Right hindlimb (tissue), 1 donor: Measurements from ENCODE around the gene TTPAL.

Experiments
- DNase-seq: peaks from one replicate; pipeline ENCODE4 v3.0.0-alpha.2; 2018

Gene TTPAL

DNA sequence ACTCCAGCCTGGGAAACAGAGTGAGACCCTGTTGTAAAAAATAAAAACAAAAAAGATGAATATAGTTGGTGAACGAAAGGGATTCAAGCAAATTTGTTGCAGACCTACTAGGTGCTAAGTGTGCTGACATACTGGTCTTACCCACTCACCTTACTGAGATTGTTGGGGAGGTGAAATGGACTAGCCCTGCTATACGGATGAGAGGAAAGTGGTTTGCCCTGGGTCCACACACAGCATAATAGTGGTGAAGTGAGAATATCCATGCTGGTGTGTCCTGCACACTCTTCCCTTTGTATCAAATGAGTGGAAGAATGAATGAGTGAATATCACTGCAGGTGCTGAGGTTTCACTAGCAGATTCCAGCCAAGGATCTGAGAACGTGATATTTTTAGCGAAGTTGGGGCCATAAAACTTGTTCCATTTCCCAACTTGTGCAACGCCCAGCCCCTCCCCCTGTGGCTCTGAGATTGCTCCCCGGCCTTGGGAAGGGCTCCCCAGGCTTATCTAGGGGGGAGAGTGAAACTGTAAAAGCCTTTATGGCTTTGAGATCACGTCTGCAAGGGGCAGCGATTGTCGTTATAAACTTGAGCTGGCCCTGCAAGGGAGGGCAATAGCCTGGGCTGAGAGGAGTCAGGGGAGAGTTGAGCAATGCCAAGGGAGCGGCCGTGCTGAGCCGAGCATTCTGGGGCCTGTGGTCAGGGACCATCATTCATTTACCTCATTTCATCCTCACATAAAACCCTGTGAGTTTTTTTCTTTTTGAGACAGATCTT is 33.2 kb upstream of the TTPAL start:
- DNase-seq = no peak

DNA sequence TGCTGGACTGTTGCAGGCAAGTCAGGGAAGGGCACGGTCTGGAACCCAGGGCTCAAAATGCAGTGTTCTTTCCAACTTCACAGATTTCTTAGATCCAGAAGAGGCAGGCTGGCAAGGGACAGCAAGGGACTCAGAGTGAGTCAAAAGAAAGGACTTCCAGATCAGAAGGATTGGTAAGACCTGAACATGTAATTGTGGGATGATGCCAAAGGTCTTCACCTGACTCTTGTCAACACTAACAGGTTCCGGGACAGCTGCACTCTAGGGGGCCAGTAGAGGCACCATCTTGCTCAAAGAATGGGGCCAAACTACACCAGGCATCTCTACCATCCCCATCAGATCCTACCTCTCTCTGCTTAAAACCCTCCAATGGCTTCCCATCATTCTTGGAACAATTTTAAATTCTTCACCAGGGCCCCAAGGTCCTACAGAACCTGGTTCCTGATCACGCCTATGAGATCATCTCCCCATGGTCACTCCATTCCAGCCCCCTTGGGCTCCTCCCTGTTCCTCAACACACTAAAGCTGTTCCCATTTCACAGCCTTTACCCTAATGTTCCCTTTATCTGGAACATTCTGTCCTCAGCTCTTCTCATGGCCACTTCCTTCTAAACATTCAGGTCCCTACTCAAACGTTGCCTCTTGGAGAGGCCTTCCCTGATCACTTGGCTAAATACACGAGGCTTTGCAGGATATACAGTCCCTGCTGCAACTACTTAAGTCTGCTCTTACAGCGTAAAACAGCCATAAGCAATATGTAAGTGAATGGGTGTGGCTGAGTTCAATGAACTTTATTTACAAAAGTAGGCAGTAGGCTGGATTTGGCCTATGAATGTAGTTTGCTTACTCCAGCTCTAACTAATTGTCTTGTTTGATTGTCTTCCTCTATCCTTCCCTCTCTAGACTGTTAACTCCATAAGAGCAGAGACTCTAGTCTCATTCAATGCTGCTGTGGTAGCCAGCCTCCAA is 29.6 kb upstream of the TTPAL start:
- no peak for DNase-seq

DNA sequence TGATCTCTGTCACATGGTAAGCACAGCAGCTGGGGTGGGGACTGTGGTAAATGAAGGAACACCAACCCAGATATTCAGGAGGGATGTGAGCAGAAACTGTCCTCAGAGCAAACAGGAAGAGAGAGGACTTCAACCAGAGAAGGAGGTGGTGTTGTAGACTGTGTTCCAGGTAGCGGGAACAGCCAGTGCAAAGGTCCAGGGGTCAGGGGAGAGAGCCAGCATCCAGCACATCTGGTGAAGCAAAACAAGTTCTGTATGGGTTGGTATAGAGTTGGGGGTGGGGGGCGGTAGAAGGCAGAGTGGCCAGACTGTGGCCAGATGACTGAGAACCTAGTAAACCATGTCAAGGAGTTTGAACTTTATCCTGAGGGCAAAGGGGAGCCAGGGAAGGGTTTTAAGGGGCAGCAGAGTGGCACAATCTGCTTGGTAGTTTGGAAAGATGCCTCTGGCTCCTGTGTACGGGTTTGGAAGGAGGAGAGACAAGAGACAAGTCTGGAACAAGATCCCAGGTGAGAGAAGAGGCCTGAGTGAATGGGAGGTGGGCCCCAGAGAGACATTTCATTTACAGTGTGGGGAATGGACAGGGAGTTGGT is 27.8 kb upstream of the TTPAL start:
- no peak for DNase-seq

DNA sequence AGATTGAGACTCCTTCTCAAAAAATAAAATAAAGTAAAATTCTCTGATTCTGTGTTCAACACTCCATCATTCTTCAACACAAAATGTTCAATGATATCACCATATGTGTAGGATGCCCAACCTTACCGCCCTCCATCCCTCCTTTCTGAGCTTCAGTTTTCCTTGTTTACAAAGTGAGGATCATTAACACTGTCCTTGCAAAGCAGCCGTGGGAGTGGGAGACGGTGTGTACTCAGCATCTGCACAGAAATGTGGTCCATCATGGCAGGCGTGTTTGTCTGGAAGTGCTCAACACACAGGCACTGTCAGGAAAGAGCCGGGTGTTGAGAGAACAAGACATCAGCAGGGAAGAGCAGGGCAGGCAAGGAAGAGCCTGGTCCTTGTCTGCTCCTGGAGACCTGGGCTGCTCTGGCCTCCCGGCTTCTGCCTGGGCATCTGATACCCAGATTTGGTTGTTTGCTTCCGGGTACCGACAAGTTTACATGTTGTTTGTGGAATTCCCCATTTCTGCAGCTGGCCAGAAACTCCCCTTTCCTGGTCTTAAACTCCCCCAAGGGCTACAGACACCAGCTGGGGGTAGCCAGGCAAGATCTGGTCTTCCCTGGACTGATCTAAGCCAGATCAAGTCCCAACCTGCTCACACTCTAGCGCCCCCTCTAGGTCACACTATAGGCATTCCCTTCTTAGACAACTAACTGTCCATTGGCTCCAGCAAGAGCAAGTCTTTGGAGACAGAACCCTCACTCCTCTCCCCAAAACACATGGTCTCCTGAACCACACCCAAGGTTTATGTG is 26.7 kb upstream of the TTPAL start:
- no peak for DNase-seq

DNA sequence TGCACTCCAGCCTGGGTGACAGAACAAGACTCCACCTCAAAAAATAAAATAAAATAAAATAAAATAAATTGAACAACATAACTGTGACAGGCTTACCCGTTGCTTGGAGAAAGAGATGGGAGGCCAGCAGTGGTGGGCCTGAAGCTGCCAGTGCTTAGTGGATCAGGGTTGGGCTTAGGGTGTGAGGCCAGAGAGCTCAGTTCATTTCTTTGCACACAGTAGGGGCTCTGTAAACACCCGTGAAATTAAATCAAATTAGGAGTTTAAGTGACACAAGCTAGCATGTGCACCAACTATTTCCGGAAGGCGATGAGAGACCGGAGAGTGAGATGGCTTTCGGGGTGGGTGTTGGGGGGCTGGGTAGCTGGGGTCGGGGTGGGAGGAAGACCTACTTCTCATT is 25.8 kb upstream of the TTPAL start:
- no peak for DNase-seq

DNA sequence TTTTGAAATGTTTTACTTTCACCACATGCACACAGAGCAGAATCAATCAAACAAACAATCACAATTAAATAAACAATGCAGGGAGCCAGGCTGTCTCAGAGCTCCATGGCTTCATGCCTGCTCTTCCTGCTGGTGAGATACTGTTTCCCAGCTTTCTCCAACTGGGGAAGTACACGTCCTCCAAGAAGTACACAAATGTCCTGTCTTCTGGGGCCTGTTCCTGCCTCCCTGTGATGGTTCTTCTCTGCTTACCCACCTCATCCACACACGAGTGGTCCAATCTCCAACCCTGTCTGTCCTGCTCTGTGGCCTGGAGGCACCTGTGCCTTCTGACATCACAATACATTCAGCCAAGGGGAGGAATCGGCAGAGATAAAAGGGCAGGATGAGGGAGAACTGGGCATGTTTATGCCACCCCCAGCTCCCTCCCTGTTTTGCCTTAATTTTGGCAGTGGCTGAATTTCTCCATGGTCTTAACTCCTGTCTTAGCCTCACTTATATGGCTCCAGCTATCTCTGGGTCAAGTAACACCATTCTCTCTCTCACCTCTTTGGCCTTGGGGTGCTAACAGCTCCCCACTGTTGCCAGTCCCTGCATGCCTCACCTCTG is 25.3 kb upstream of the TTPAL start:
- DNase-seq = no peak

DNA sequence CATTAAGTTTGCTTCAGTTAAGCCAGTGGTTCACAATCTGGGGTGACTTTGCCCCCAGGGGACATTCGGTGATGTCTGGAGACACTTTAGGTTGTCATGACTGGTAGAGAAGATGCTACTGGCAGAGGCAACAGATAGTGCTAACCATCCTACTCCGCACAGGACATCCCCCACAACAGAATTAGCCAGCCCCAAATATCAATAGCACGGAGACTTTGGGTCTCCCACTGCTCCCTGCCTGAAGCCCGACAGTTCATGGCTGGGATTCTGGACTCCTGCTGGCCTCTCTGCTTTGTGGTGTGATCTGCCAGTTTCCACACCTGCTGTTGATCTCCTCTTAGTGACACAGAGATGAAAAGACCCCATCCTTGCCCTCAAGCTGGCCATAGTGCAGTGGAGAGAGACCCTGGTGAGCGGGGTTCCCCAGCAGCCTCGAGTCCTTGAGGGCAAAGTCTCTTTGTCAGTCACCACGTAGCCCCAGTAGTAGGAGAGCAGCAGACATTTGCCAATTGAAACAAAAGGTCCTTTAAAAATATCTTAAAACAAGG is 24.7 kb upstream of the TTPAL start:
- DNase-seq = no peak

DNA sequence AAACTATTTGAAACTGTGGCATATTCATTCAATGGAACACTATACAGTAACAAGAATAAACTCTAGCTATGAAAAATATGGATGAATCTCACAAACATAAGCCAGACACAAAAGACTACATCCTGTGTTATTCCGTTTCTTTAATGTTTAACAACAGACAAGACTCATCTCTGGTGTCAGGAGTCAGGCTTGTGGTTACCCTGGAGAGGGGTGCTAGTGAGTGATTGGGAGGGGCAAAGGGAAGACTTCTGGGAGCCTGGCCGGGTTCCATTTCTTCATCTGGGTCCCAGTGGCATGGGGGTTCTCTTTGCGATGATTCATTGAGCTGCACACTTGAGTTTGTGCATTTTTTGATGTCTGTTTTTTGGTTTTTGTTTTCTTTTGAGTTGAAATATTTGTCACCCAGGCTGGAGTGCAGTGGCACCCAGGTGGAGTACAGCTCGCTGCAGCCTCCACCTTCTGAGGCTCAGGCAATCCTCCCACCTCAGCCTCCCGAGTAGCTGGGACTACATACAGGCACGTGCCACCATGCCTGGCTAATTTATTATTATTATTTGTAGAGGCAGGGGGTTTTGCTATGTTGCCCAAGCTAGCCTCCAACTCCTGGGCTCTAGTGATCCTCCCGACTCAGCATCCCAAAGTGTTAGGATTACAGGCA is 21.2 kb upstream of the TTPAL start:
- no peak for DNase-seq

DNA sequence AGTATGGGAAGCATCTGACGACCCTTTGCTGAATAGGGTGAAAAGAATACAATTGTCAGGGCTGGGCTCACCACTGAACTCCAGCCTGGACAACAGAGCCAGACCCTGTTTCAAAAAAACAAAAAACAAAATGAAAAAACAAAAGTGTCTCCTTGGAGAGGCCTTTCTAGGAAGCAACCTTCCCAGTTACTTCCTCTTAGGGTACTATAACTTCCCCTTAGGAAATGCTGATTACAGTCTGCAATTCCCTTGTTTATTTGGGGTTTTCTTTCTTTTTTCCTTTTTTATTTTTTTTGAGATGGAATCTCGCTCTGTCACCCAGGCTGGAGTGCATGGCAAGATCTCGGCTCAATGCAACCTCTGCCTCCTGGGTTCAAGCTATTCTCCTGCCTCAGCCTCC is 20.5 kb upstream of the TTPAL start:
- no peak for DNase-seq

DNA sequence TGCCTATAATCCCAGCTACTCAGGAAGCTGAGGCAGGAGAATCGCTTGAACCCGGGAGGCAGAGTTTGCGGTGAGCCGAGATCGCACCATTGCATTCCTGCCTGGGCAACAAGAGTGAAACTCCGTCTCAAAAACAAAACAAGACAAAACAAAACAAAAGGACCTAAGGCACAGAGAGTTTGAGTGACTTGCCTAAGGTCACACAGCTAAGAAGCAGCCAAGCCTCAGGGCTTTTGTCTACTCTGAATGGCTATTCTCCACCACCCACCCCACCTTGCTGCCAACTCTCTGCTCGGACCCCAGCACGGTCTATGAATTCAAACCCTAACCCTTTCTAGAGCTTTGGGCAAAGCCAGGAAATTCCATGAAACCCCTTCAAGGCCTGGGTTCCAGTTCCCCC is 19.1 kb upstream of the TTPAL start:
- DNase-seq = no peak

DNA sequence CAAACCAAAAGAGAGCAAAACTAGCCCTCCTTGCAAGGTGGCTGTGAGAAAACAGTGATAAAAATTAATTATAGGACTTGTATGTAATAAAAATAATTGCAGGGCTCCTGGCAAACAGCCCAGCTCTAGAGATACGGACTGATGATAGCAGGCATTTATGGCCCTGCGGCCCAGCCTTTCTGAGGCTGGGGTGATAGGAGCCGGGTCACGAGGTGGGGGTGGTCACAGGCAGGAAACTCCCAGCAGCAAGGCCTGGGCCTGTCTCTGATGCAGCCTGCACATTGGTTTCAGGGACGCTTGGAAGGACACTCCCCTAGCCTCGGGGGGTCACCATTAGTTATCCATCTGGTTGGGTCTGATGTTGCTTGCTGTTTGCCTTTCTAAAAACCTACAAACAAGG is 18.7 kb upstream of the TTPAL start:
- DNase-seq = no peak

DNA sequence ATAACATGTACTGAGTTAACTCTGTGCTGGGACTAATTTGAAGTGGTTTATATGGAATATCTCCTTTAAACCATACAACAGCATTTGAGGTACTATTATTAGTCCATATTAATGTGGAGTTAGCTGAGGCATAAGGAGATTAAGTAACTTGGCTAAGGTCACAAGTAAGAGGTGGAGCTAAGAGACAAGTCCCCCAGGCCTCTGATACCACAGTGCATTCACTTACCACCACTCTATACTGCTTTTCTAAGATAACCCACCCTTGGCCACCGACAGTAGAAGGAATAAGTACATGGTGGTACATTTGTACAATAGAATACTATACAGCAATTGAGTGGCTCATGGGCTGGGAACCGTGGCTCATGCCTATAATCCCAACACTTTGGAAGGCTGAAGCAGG is 16.4 kb upstream of the TTPAL start:
- DNase-seq = no peak

DNA sequence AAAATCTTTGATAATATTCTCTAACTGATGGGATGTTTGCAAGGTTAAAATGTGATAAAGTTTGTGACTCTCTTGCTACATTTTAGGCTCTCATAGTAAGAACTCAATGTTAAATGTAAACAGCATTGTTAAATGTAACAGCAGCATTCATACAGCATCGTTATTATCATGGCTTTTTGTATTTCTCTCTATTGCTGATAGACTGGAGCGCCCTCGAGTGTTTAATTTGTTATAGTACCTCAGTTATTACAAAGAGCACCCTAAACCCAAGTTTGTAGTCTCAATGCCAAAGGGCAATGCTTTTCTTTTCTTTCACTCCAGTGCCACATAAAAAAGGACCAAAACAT is 14.9 kb upstream of the TTPAL start:
- DNase-seq = no peak

DNA sequence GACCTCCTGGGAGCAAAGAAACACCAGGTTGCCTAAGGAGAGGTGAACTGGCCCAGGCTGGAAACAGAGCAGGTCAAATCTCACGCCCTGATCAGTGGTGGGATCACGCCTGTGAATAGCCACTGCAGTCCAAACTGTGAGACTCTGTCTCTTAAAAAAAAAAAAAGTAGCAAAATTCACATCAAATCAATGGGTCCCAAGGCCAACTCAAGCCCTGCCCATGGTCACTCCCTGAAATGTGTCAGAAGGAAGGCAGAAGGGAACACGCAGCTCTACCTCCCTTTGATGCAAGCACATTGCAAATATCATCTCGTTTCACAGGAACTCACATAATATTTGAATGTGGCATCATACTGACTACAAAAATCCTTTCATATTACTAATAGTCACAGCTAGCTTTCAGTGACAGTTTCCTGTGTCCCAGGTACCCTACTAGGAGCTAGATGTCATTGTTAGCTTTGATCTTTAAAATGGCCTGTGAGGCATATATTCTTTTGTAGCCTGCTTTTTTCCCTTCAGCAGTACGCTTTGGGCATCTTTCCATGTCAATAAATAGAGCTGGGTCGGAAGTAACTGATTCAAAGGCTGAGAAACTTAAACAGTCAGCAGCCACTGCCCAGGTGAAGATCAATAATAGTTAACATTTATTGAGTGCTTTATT is 14.4 kb upstream of the TTPAL start:
- DNase-seq = no peak

DNA sequence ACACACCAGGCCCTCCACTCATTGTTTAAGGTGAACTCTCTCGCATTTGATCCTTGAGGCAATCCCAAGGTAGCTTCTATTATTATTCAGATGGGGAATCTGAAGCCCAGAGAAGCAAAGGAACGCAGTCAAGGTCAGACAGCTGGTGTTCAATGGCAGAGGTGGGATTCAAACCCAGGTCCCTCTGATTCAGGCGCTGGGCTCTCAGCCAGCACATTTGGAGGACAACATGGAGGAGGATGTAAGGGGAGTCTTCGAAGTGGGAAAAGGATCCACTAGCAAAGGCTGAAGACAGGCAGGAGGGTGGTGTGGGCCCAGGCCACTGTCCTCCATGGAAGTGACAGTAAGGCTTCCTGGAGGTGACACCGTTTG is 13.9 kb upstream of the TTPAL start:
- DNase-seq = no peak

DNA sequence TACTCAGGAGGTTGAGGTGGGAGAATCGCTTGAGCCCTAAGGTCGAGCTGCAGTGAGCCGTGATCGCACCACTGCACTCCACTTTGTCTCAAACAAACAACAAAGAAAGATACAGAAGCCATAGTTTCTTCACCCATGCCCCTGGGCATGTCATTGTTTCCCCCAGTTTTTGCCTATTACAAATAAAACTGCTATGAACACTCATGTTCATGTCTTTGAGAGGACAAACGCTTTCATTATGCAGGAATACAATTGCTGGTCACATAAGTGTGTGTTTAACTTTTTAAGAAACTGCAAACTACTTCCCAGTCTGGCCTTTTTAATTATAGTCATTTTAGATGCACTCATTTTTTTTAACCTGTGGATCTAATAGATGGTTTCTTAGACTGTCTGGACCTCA is 12.2 kb upstream of the TTPAL start:
- DNase-seq = no peak

DNA sequence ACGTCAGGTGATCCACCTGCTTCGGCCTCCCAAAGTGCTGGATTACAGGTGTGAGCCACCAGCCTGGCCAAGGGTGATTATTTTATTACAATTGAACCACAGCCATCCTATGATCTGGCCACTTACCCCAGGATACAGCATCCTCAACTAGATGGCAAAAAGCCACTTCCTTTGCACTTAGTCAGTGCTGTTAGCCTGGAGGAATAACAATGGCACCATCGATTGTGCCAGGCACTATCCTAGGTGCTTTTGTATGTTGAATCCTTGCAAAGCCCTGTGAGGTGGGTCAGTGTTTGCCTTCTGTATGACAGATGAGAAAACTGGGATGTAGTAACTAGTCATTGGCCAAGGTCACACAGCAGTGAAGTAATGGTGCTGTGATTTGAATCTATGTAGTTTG is 11.2 kb upstream of the TTPAL start:
- no peak for DNase-seq

DNA sequence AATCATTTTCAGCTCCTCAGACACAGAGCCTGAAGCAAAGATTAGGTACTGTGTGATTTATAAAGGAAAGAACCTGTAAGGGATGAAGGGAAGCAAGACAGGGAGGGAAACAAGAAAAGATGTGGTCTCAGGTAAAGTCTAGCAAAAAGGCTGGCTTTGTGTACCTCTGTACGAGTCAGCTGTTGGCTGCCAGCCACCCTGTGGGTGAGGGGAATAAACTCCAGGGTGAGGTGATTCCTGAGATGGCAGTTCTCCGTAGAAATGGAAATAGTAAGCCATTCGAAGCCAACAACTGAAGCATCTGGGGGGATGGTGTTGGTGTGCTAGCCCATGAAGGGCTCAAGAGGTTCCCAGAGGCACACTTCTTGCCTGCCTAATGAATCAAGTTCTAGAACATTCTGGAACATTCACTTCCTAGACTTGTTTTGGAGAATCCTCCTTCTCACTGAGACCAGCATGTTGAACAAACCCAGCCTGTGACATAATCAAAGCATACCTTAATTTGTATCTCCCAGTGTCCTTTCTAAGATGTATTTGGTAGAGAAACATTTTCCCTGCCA is 10.6 kb upstream of the TTPAL start:
- no peak for DNase-seq

DNA sequence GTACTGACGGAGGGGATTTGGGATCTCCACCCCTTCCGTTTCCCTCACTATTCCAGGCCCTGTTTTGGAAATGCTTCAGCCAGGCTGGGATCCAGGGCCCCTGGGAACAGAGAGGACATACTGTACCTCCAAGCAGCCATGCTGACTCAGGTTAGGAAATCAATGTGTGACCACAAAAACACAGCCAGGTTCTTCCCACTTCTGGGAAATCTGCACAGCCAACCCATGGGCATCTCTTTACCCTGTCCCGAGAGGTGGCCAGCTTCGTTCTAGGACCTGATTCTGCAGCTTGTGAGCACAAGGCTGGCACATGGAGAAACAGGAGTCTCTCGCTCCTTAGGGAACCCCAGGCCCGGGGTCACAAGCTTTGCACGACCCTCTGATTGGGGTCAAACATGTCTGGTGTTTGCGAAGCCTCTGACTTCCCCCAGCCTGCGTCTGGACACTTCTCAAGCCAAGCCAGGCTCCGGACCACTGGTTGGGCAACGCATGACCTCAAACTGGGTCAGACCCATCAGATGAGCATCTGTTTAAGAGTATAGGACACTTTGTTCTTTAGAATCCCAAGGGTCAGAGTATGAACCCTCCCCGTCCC is 8.3 kb upstream of the TTPAL start:
- no peak for DNase-seq

DNA sequence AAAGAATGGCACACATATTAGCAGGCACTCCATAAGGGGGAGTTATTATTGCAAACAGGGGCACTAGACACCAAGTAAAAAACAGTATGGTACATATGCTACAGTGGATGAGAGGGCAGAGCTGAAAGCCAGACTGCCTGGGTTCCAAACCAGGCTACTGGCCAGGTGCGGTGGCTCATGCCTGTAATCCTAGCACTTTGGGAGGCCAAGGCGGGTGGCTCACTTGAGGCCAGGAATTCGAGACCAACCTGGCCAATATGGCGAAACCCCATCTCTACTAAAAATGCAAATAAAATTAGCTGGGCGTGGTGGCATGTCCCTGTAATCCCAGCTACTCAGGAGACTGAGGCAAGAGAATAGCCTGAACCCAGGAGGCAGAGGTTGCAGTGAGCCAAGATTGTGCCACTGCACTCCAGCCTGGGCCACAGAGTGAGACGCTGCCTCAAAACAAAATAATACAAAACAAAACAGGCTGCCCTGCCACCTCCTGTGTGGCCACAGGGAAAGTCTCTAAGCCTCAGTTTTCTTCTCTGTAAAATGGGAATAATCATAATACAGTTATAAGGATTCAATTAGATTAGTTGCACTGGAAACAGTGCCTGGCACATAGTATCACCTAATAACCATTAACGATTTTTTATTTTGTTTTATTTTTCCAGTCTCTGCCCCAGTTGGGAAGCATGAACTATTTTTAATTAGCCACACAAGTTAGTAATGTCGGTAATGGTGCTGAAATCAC is 7.5 kb upstream of the TTPAL start:
- DNase-seq = no peak
